Endodermal cell (in vitro differentiated cells): ENCODE measurements around the gene MAPK8IP3. TPM values are rescaled to one million over a fixed set of nuclear protein-coding genes. Genes with fewer than 3 reads are reported as not detected.

Experiments
- DNase-seq: peaks from one replicate; pipeline ENCODE4 v3.0.0-alpha.2; 2017
- H3K27ac ChIP-seq: 2 replicates; pipeline ENCODE4 v1.5.1; 2013; ENCODE audit warnings: mild to moderate bottlenecking, low read depth, low read length, moderate library complexity
- H3K27me3 ChIP-seq: 2 replicates; pipeline ENCODE4 v1.6.1; 2013; ENCODE audit warnings: mild to moderate bottlenecking, low read length, moderate library complexity; ENCODE audit not compliant: insufficient read depth, control insufficient read depth, poor library complexity, severe bottlenecking
- H3K36me3 ChIP-seq: 2 replicates; pipeline ENCODE4 v1.7.0; 2013; ENCODE audit warnings: mild to moderate bottlenecking, low read length, moderate library complexity; ENCODE audit not compliant: control insufficient read depth, insufficient read depth
- H3K4me1 ChIP-seq: one replicate; pipeline ENCODE4 v1.7.0; 2013; ENCODE audit warnings: low read length; ENCODE audit not compliant: control insufficient read depth, insufficient read depth
- H3K4me3 ChIP-seq: 2 replicates; pipeline ENCODE4 v1.5.1; 2013; ENCODE audit warnings: mild to moderate bottlenecking, low read length, moderate library complexity
- H3K9ac ChIP-seq: 2 replicates; pipeline ENCODE4 v1.6.1; 2013; ENCODE audit warnings: mild to moderate bottlenecking, low read length, moderate library complexity; ENCODE audit not compliant: poor library complexity, severe bottlenecking; ENCODE audit errors: extremely low read depth
- H3K9me3 ChIP-seq: 2 replicates; pipeline ENCODE4 v1.6.1; 2013; ENCODE audit warnings: mild to moderate bottlenecking, low read length, moderate library complexity; ENCODE audit not compliant: control insufficient read depth
- H3K27ac Mint-ChIP-seq: 2 replicates; pipeline ENCODE4 v1.8.0; 2020; ENCODE audit warnings: mixed read lengths
- H3K27me3 Mint-ChIP-seq: 2 replicates; pipeline ENCODE4 v1.8.0; 2021; ENCODE audit warnings: mild to moderate bottlenecking, mixed read lengths; ENCODE audit not compliant: insufficient read depth
- H3K36me3 Mint-ChIP-seq: 2 replicates; pipeline ENCODE4 v1.8.0; 2020; ENCODE audit warnings: low read depth, mixed read lengths
- H3K4me1 Mint-ChIP-seq: 2 replicates; pipeline ENCODE4 v1.8.0; 2020; ENCODE audit warnings: mixed read lengths
- H3K4me3 Mint-ChIP-seq: 2 replicates; pipeline ENCODE4 v1.8.0; 2020; ENCODE audit warnings: mild to moderate bottlenecking, moderate library complexity, mixed read lengths
- H3K9me3 Mint-ChIP-seq: 2 replicates; pipeline ENCODE4 v1.8.0; 2020; ENCODE audit warnings: mild to moderate bottlenecking, mixed read lengths
- CTCF ChIP-seq: fragments of 200-600 bp; sonication (generic); conservative IDR thresholded peaks from 2 replicates; pipeline ENCODE4 v1.5.0; 2021; ENCODE audit warnings: antibody characterized with exemption, mild to moderate bottlenecking
- WGBS, 2 experiments: methylation state at CpG; one replicate each; pipeline versions ENCODE4 v1.1.5 to v1.1.7; 2013; ENCODE audit warnings: missing lambda C conversion rate in 2 of 2, mixed read lengths in 1 of 2; ENCODE audit not compliant: insufficient coverage in 1 of 2, insufficient read length in 1 of 2; 5-methylcytosine and 5-hydroxymethylcytosine counted together
- total RNA-seq, 2 donors: library from RNA; stranded (reverse); fragmentation: NEBNext Ultra II Directional in 1 of 2; extraction: Animal tissue kit (Norgen Biotek cat#: 25700) in 1 of 2; gene quantifications; 2 replicates in 1 of 2; 3 replicates in 1 of 2; pipeline ENCODE4 v1.2.1, GENCODE V29; 2021

MAPK8IP3 gene
- total RNA-seq, 2 donors from 2014 or later: 76.0 to 84.0 TPM

GRCh38 chr16:1690810-1691209 is 15.2 kb upstream of the MAPK8IP3 start:
- H3K4me3 Mint-ChIP-seq: no peak overlapping the region
- no peak for DNase-seq
- Histone ChIP-seq H3K4me3 (no peak overlapping the region), H3K9ac (no peak overlapping the region), H3K27me3 (no peaks in the 10 kb centered on the region), H3K27ac (no peak overlapping the region), H3K36me3 (peaks cover 94% of the 10 kb centered on the region), H3K9me3 (no peaks in the 10 kb centered on the region), H3K4me1 (peaks cover 11% of the 10 kb centered on the region)
- H3K36me3 Mint-ChIP-seq: peaks cover 91% of the 10 kb centered on the region
- peaks cover 21% of the 10 kb centered on the region for H3K4me1 Mint-ChIP-seq
- TF ChIP-seq CTCF: no peak
- peak overlapping the region; percentile 14 for H3K27ac Mint-ChIP-seq
- WGBS, 2 experiments: 88 to 100% methylated on average over 1 of the region's 1 CpG
- H3K9me3 Mint-ChIP-seq: no peaks in the 10 kb centered on the region
- H3K27me3 Mint-ChIP-seq: no peaks in the 10 kb centered on the region

- TF ChIP-seq CTCF: peak; percentile 21
- Mint-ChIP-seq H3K36me3 (peaks cover 94% of the 10 kb centered on the region), H3K27ac (no peak overlapping the region), H3K27me3 (no peaks in the 10 kb centered on the region), H3K9me3 (no peaks in the 10 kb centered on the region), H3K4me3 (no peak overlapping the region), H3K4me1 (peaks cover 21% of the 10 kb centered on the region)
- Histone ChIP-seq H3K9me3 (no peaks in the 10 kb centered on the region), H3K36me3 (peaks cover 95% of the 10 kb centered on the region), H3K9ac (no peak overlapping the region), H3K4me3 (no peak overlapping the region), H3K4me1 (peaks cover 11% of the 10 kb centered on the region), H3K27ac (no peak overlapping the region), H3K27me3 (no peaks in the 10 kb centered on the region)
- DNase-seq: no peak
Observed at GRCh38 chr16:1691276-1691675, 14.7 kb upstream of the MAPK8IP3 start.

- H3K9ac ChIP-seq: no peak overlapping the region
- H3K4me1 ChIP-seq: peaks cover 11% of the 10 kb centered on the region
- 96 to 97% methylated on average over 19 to 21 of the region's 21 CpGs for WGBS, 2 experiments
- Mint-ChIP-seq H3K36me3 (peaks cover 96% of the 10 kb centered on the region), H3K27me3 (no peaks in the 10 kb centered on the region), H3K9me3 (no peaks in the 10 kb centered on the region), H3K4me1 (peaks cover 21% of the 10 kb centered on the region), H3K27ac (no peak overlapping the region), H3K4me3 (no peak overlapping the region)
- no peak for TF ChIP-seq CTCF
- no peak overlapping the region for H3K4me3 ChIP-seq
- peaks cover 95% of the 10 kb centered on the region for H3K36me3 ChIP-seq
- no peak for DNase-seq
- H3K27ac ChIP-seq: no peak overlapping the region
- H3K9me3 ChIP-seq: no peaks in the 10 kb centered on the region
- no peaks in the 10 kb centered on the region for H3K27me3 ChIP-seq
Observed at GRCh38 chr16:1691956-1692355, 14.0 kb upstream of the MAPK8IP3 start.
